Vagina (tissue), 2 donors: ENCODE data around the gene RASA1. TPM values are rescaled to one million over a fixed set of nuclear protein-coding genes. Genes with fewer than 3 reads are reported as not detected.
"Not testable (repeated sequence)": the region's sequence is repeated elsewhere in the genome, so short reads cannot be mapped to it uniquely, and the experiment has no call there.

ENCODE experiments used
- DNase-seq, 2 donors: peaks; one replicate each; pipeline ENCODE4 v3.0.0-alpha.2; 2017; ENCODE audit errors: extremely low spot score in 2 of 2
- H3K27ac ChIP-seq: fragments of 200-600 bp; sonication (generic); one replicate; pipeline ENCODE4 v1.5.1; 2019
- H3K27me3 ChIP-seq: fragments of 200-600 bp; sonication (generic); one replicate; pipeline ENCODE4 v1.5.1; 2019
- H3K36me3 ChIP-seq, 2 donors: fragments of 200-600 bp; sonication (generic); one replicate each; pipeline ENCODE4 v1.5.1; 2017 to 2019
- H3K4me1 ChIP-seq: fragments of 200-600 bp; sonication (generic); one replicate; pipeline ENCODE4 v1.5.1; 2019
- H3K4me3 ChIP-seq, 2 donors: fragments of 200-600 bp; sonication (generic); 1 replicate in 1 of 2; 2 replicates in 1 of 2; pipeline ENCODE4 v1.5.1; 2016 to 2019
- H3K9me3 ChIP-seq: fragments of 200-600 bp; sonication (generic); one replicate; pipeline ENCODE4 v1.5.1; 2019
- CTCF ChIP-seq, 3 experiments: fragments of 450-650 bp in 2 of 3; fragments of 200-600 bp in 1 of 3; sonication (generic) in 1 of 3; IDR thresholded peaks; one replicate each; pipeline ENCODE4 v1.5.1; 2017 to 2019; ENCODE audit warnings: antibody characterized with exemption in 3 of 3, mild to moderate bottlenecking in 2 of 3, moderate library complexity in 2 of 3
- POLR2A ChIP-seq, 2 donors: fragments of 450-650 bp; IDR thresholded peaks; one replicate each; pipeline ENCODE4 v1.6.1; 2017; ENCODE audit warnings: antibody characterized with exemption in 2 of 2, mild to moderate bottlenecking in 2 of 2, moderate library complexity in 2 of 2
- POLR2AphosphoS5 ChIP-seq, 2 donors: sonication (generic); formaldehyde crosslinking; IDR thresholded peaks; one replicate each; pipeline ENCODE4 v1.9.0; 2017; ENCODE audit warnings: antibody characterized with exemption in 2 of 2, mild to moderate bottlenecking in 2 of 2, low read depth in 1 of 2; ENCODE audit not compliant: insufficient read depth in 1 of 2
- intact Hi-C: fragments of 100-400 bp; cut with DNase I; formaldehyde crosslinking; loops from one replicate; pipeline ENCODE4 v1.15.1; 2023
- total RNA-seq: library from RNA; depleted of rRNA; stranded (reverse); fragments of >200 nt; gene quantifications from one replicate; pipeline ENCODE4 v1.2.3, GENCODE V29; 2016

Gene RASA1
- total RNA-seq, 1 donor from 2014 or later, result 22.1 TPM

- Histone ChIP-seq H3K27me3 (no peaks in the 10 kb centered on the region), H3K4me1 (peaks cover 34% of the 10 kb centered on the region), H3K36me3 (peaks cover 0 to 4% of the 10 kb centered on the region in 2 donors), H3K4me3 (no peak overlapping the region), H3K27ac (no peak overlapping the region), H3K9me3 (no peaks in the 10 kb centered on the region)
- TF ChIP-seq POLR2AphosphoS5 (IDR thresholded peaks at IDR 0.05; ENCODE audit: insufficient read depth in 1 of 2, low read depth in 1 of 2), result no peak
- intact Hi-C loops, result no loop called here
- no peak for DNase-seq
These were observed 11.0 kb downstream of the RASA1 start for GRCh38 chr5:87278590-87279100.

DNA sequence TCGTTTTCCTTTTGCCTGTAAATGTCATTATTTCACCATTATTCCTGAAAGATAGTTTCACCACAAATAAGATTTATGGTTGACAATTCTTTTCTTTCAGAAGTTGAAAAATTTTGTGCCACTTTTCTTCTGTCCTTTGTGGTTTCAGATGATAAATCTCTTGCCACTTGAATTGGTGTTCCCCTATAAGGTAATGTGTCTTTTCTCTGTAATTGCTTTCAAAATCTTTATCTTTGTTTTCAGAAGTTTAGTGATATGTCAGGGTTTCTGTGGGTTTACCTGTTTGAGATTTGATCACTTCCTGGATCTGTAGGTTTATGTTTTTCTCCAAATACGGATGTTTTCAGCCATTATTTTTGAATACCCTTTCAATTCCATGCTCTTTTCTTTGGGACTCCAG is 14.6 kb downstream of the RASA1 start:
- Histone ChIP-seq H3K27me3 (no peaks in the 10 kb centered on the region), H3K27ac (no peak overlapping the region), H3K4me3 (no peak overlapping the region), H3K36me3 (peaks cover 0 to 4% of the 10 kb centered on the region in 2 donors), H3K4me1 (peaks cover 2% of the 10 kb centered on the region), H3K9me3 (no peaks in the 10 kb centered on the region)
- DNase-seq, result no peak
- intact Hi-C loops, result no loop called here
- TF ChIP-seq POLR2AphosphoS5 (IDR thresholded peaks at IDR 0.05; ENCODE audit: insufficient read depth in 1 of 2, low read depth in 1 of 2) (no peak), POLR2A (IDR thresholded peaks at IDR 0.05) (no peak), CTCF (IDR thresholded peaks at IDR 0.05) (no peak)

DNA sequence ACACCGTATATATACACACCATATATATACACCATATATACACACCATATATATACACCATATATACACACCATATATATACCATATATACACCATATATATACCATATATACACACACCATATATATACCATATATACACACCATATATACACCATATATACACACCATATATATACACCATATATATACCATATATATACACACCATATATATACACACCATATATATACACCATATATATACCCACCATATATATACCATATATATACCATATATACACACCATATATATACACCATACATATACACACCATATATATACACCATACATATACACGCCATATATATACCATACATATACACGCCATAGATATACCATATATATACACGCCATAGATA is 19.6 kb downstream of the RASA1 start:
- H3K27ac ChIP-seq, H3K36me3 ChIP-seq, H3K9me3 ChIP-seq, DNase-seq, H3K4me1 ChIP-seq, intact Hi-C loops, H3K27me3 ChIP-seq, H3K4me3 ChIP-seq: not testable (repeated sequence)

DNA sequence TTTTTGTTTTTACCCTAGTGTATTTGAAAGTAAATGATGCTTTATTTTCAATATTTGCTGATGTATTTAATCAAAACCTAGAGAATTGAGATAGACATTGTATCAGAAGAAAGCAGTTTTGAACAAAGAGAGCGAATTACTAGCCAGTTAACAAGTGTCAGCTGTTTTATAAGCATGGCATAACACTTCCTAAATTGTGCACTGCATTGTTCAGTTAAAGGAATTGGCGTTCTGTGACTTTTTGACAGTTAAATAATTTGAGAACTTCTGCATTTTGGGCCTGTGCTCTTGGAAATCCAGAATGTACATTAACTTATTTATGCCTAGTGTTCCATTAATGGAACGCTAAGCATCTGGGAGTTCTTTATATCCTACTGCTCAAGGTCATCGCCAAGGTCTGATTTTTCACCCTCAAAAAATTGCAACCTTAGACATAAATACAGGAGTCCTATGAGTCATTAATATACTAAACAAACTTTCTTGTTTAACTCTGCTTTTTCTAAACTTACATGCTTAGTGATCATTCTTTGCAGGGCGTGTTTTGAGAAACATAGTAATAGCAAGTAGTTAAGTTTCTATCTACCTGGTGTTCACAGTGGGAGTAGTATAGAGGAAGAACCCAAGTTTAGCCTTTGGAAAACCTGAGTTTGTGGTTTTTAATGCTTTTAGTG is 31.1 kb downstream of the RASA1 start:
- Histone ChIP-seq H3K36me3 (no peaks in the 10 kb centered on the region), H3K27me3 (no peaks in the 10 kb centered on the region), H3K9me3 (no peaks in the 10 kb centered on the region), H3K4me1 (peaks cover 32% of the 10 kb centered on the region), H3K4me3 (no peak overlapping the region), H3K27ac (no peak overlapping the region)
- TF ChIP-seq POLR2AphosphoS5 (IDR thresholded peaks at IDR 0.05; ENCODE audit: insufficient read depth in 1 of 2, low read depth in 1 of 2) (no peak), POLR2A (IDR thresholded peaks at IDR 0.05) (no peak), CTCF (IDR thresholded peaks at IDR 0.05) (no peak)
- no peak for DNase-seq
- intact Hi-C loops, result no loop called here

DNA sequence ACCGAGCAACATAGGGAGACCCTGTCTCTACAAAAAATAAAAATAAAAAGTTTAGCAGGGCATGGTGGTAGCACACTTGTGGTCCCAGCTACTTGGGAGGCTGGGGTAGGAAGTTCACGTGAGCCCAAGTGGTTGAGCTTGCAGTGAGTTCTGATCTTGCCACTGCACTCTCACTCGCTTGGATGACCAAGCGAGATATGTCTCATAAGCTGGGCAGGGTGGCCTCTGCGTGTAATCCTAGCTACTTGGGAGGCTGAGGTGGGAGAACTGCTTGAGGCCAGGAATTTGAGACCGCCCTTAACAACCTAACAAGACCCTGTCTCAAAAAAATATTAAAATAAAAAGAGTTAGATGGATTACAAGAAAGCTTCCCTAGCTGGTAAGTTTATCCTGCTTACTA is 32.5 kb downstream of the RASA1 start:
- Histone ChIP-seq H3K36me3 (peaks cover 0 to 2% of the 10 kb centered on the region in 2 donors), H3K4me1 (peaks cover 32% of the 10 kb centered on the region), H3K9me3 (no peaks in the 10 kb centered on the region), H3K27ac (no peak overlapping the region), H3K4me3 (no peak overlapping the region), H3K27me3 (no peaks in the 10 kb centered on the region)
- intact Hi-C loops, result no loop called here
- no peak for TF ChIP-seq POLR2AphosphoS5 (IDR thresholded peaks at IDR 0.05; ENCODE audit: insufficient read depth in 1 of 2, low read depth in 1 of 2)
- TF ChIP-seq POLR2A (IDR thresholded peaks at IDR 0.05), result no peak
- TF ChIP-seq CTCF (IDR thresholded peaks at IDR 0.05), result no peak
- DNase-seq, result no peak

DNA sequence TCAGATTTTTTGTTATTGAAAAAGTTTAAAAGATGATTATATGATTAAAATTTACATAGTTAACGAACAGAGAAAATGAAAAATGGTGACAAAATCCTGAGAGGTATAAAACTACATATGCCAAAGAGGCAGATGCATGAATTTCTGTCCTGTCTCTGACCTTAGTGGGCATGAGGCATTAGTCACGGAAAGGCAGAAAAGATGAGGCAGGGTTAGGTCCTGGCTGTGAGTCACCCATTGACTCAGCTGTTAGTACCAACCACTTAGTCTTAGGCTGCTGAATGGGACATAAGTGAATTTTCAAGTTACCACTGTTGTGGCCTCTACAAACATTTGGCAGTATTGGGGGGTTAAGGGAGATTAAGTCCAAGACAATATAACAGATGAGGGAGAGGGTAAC is 33.1 kb downstream of the RASA1 start:
- no peaks in the 10 kb centered on the region for H3K27me3 ChIP-seq
- no peak for DNase-seq
- H3K4me3 ChIP-seq, result no peak overlapping the region
- H3K4me1 ChIP-seq, result peaks cover 30% of the 10 kb centered on the region
- peaks cover 0 to 8% of the 10 kb centered on the region in 2 donors for H3K36me3 ChIP-seq
- intact Hi-C loops, result no loop called here
- no peak overlapping the region for H3K27ac ChIP-seq
- H3K9me3 ChIP-seq, result no peaks in the 10 kb centered on the region
- TF ChIP-seq POLR2AphosphoS5 (IDR thresholded peaks at IDR 0.05; ENCODE audit: insufficient read depth in 1 of 2, low read depth in 1 of 2) (no peak), POLR2A (IDR thresholded peaks at IDR 0.05) (no peak), CTCF (IDR thresholded peaks at IDR 0.05) (no peak)
